Superior temporal gyrus (tissue), 1 donor: Measurements from ENCODE around the gene CAD.
"Not testable (repeated sequence)": the region's sequence is repeated elsewhere in the genome, so short reads cannot be mapped to it uniquely, and the experiment has no call there.

Experiments used
- DNase-seq: peaks from one replicate; pipeline ENCODE4 v3.0.0-alpha.2; 2016; ENCODE audit errors: extremely low spot score

The CAD gene

DNA sequence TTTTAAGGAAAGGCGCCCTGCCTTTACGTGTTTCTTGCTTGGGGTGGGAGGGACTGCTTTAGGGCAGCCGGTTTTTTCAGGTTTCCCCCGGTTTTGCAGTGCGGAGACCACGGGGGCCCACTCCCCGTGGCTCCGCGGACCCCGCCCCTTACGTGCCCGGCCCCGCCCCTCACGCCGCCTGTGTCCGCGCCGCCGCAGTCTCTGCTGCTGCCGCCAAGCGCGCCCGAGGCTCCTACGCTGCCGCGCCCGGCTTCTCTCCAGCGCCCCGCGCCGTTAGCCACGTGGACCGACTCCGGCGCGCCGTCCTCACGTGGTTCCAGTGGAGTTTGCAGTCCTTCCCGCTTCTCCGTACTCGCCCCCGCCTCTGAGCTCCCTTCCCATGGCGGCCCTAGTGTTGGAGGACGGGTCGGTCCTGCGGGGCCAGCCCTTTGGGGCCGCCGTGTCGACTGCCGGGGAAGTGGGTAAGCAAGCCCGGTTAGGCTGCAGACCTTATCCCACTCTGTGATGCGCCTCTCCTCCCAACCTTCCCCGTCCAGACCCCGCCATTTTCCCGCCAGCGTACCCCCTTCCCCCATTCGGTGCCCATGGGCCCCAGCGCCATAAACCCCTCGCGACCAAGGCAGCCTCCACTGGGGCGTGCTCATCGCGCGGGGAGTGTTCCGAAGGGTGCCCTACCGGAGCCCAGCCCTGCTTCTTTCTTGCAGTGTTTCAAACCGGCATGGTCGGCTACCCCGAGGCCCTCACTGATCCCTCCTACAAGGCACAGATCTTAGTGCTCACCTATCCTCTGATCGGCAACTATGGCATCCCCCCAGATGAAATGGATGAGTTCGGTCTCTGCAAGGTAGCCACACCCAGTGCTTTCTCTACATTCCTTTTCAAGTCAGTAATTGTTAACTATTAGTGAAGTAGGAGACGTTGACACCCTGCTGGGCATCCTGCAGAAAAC is at the start of gene CAD:
Gene CAD, plus strand, starts transcription at position 197 of the 949 bp plus-strand sequence. Its CDS starts 183 bp downstream, at position 380.
- peak; percentile 82 for DNase-seq

DNA sequence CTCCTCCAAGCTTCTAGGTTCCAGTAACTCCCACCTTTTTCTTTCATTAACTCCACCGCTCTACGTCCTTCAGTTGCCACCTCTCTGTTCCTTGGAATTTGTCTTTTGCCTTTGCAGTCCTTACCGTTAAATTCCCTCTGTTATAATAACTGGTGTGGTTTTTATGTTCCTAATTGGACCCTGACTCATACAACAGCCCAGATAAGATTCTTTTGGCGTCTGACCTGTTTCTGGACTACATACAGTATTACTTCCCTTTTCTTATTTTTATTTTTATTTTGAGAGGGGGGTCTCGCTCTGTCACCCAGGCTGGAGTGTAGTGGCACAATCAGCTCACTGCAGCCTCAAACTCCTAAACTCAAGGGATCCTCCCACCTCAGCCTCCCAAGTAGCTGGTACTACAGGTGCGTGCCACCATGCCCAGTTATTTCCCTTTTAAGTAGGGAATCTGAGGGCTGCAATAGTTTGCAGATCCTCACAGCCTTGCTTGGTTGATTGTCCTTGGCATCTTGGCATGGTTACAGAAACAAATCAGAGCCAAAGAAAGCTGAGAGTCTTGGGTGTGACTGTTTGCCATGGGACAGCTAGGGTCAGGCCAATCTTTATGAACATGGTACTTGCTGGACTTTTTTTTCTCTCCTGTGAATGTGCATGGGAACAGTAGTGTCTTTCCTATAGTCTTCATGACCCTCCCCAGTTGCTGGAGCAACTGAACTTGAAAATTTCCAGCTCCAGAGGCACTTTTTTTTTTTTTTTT is 46.4 kb upstream of the CAD start:
- DNase-seq, result no peak

DNA sequence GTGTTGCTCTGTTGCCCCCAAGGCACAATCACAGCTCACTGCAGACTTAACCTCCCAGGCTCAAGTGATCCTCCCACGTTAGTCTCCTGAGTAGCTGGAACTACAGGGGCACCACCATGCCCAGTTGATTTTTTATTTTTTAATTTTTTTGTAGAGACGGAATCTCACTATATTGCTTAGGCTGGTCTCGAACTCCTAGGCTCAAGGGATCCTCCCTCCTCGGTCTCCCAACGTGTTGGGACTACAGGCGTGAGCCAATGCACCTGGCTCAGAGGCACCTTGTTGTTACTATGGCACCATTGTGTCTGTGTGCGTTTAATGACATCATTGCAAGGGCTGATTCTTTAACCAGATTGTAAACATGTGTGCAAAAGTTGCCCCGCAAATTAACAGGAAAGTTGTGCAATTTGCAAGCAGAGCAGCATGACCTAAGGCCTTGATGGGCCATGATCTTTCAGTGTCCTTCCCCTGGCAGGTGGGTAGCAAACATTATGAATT is 45.8 kb upstream of the CAD start:
- DNase-seq, result no peak

DNA sequence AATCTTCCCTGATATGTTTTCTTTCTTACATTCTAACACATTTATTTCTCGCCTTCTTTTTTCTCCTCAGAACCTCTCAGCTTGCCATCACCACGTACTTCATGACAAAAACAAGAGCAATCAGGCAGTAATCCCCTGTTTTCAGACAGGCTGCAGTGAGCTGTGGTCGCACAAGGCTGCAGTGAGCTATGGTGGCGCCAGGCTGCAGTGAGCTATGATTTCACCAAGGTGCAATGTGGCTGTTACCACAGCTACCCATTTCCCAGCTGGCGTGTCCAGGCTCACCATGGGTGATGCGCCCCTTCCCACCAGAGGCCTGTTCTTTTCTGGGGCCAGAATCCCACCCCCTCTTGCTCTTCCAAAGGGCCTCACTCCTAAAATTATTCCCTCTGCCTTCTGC is 42.5 kb upstream of the CAD start:
- DNase-seq, result no peak

DNA sequence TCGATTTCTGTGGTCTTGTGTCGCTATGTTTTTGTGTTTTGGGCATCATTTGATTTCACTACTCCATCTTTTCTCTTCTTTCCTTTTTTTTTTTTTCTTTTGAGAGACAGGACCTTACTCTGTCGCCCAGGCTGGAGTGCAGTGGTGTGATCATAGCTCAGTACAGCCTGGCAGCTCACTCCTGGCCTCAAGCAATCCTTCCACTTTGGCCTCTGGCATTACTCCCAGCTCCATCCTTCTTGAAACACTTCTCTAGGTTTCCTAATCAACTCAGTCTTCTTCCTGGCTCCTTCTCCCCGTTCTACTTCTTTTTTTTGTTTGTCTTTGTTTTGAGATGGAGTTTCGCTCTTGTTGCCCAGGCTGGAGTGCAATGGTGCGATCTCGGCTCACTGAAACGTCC is 41.8 kb upstream of the CAD start:
- no peak for DNase-seq

DNA sequence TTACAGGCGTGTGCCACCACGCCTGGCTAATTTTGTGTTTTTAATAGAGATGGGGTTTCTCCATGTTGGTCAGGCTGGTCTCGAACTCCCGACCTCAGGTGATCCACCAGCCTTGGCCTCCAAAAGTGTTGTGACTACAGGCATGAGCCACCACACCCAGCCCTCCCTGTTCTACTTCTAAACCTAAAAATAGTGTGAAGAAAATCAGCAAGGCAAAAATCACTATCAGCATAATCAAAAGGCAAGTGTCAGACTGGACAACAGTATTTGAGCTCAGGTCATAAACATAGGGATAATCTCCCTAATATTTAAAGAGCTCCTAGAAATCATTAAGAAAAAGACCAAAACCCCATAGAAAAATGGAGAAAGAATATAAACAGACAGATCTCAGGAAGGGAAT is 41.4 kb upstream of the CAD start:
- not testable (repeated sequence) for DNase-seq

DNA sequence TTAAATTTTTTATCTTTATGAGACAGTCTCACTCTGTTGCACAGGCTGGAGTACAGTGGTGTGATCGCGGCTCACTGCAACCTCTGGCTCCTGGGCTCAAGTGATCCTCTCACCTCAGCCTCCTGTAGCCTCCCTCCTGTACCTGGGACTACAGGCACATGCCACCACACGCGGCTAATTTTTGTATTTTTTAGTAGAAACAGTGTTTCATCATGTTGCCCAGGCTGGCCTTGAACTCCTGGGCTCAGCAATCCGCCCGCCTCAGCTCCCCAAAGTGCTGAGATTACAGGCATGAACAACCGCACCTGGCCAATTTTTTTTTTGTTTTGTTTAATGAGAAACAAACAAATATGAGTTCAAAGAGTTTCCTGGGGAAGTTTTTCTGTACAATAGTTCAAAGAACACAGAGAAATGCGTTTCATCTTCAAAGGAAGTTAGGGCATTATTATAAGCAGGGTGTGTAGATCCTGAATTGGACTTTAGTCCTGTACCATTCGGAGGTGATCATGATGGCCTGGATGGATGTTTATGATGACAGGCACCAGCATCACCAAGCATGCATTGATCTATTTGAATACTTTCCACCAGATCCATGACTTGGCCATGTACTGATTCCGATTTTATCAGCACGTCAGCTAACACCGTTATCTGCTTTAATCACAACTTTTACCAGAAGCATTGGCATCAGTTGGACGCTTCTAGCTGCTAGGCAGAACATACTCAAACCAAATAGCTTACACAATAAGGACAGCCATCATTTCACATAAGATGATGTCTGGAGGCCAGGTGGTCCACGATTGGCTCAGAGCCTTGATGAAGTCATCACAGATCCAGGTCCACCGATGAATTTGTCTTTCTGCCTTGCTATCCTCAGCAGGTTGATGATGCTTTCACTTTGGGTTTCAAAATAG is 39.5 kb upstream of the CAD start:
- no peak for DNase-seq

DNA sequence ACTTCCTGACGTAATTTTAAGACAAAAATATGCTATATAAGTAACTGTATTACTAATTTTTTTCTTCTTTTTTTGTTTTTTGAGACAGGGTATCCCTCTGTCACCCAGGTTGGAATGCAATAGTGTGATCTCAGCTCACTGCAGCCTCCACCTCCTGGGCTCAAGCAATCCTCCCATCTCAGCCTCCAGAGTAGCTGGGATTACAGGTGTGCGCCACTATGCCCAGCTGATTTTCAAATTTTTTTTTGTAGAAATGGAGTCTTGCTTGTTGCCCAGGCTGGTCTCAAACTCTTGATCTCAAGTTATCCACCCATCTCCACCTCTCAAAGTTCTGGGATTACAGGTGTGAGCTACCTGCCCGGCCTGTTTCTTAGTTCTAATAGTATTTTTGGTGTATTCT is 38.7 kb upstream of the CAD start:
- no peak for DNase-seq

DNA sequence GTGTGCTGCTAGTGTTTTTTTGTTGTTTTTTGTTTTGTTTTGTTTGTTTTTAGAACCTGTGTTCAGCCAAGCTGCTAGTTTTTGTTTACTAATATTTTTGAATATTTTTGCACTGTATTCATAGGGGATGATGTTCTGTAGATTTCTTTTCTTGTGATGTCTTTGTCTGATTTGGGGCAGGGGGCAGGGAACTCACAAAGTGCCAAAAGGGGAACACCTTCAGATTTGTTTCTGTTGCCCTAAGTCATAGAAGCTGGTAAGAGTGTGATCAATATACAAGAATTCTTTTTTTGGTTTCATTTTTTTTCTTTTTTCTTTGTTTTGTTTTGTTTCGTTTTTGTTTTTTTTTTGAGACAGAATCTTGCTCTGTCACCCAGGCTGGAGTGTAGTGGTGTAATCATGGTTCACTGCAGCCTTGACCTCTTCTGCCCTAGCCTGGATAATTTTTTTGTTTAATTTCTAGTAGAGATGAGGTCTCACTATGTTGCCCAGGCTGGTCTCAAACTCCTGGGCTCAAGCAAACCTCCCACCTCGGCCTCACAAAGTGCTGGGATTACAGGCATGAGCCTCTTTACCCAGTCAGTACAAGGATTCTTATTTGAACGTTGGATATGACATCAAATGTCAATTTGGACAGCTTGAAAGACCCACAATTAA is 37.7 kb upstream of the CAD start:
- no peak for DNase-seq

DNA sequence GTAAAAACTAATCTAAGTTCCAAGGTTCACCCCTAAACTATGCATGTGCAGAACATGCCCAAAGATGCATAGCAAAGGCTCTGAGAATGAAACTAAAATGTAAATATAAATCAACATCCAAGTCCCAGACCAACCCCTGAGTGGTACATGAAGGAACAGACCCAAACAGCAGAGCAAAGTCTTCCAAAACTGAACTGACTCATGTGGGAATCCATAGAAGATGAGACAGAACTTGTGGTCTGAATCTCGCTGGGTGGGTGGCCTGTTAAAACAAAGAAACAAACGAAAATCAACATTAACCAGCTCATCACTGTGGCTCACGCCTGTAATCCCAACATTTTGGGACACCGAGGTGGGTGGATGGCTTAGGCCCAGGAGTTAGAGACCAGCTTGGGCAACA is 34.8 kb upstream of the CAD start:
- DNase-seq, result no peak

DNA sequence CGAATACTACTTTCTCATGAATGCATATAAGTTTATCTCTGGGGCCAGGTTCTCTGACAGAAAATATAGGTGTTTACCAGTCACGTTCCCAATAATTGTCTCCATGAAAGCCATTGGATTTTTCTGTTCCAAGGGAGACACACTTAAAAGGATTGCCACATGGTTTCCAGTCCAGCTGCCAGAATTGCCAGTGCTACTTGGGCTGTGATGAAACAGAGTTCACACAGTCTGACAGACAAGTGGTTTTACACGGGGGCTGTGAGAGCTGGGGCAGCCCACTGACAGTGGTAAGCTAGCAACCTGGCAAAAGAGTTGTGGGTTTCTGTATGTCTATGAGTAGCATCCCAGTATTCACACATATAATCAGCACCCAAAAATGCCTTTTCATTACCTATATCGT is 33.1 kb upstream of the CAD start:
- no peak for DNase-seq

DNA sequence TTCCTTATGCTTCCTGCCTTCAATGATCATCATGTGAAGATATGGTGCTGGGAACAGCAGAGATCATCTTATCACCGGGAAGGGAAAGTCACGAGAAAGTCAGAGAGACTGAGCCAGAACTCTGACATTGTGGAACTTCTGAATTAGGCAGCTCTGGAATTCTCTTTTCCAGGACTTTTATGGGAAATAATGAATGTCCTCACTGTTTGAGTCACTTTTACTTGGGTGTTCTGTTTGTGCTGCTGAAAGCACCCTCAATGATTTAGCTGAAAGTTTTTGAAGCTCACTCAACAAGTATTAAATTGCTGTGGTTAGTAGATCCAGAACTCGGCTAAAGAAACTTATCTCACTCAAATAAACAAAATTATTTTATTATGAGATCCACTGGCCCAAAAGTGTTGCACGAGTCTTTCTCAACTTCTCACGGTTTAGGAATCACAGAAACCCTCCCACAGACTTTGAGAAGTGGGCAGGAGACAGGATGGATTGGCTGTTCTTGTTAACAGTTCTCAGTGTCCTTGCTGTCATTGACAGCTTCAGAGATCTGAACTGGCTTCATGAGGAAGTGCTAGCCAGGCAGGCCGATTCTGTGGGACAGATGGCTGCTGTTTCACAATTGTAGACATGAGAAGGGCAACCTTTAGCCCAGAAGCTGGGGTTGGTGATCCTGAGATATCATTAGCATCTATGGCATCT is 31.7 kb upstream of the CAD start:
- peak; percentile 31 for DNase-seq

DNA sequence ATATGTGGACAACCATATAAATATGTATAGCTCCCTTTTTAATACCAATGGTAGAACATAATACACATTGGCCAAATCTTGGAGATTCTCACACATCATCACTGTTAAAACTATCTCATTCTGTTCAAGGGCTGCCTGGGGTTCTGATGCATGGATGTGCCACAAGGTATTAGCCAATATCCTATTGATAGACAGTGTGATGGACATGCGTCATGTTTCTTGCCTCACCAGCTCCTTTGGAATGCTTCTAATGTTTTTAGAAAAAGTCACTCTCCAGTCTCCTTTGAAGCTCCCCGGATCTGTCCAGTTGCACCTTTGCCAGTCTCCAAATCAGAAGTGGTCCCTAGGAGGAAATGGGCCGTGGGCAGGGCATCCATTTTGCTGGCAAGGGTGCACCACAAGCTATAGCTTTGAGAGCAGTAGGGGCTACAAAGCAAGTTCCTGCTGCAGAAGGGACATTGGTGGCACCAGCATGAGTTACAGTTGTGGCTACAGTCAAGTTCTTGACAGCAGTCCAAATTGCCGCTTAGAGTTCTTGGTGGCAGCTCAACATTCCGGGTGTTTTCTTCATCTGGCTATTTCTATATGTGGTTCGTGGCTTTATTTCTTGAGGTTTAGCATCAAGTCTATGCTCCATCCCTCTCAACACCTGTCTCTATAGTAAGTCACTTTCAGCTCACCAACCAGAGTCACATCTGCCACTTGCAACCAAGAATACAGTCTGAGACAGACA is 30.4 kb upstream of the CAD start:
- no peak for DNase-seq

DNA sequence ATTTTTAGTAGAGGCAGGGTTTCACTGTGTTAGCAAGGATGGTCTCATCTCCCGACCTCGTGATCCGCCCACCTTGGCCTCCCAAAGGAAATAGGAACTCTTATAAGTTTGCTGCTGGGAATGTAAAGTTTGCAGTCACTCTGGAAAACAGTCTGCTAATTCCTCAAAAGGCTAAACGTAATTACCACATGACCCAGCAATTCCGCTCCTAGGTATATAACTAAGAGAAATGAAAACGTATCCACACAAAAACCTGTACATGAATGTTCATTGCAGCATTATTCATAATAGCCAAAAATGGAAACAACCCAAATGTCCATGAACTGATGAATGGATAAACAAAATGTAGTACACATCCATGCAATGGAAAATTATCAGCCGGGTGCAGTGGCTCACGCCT is 27.2 kb upstream of the CAD start:
- DNase-seq, result no peak

DNA sequence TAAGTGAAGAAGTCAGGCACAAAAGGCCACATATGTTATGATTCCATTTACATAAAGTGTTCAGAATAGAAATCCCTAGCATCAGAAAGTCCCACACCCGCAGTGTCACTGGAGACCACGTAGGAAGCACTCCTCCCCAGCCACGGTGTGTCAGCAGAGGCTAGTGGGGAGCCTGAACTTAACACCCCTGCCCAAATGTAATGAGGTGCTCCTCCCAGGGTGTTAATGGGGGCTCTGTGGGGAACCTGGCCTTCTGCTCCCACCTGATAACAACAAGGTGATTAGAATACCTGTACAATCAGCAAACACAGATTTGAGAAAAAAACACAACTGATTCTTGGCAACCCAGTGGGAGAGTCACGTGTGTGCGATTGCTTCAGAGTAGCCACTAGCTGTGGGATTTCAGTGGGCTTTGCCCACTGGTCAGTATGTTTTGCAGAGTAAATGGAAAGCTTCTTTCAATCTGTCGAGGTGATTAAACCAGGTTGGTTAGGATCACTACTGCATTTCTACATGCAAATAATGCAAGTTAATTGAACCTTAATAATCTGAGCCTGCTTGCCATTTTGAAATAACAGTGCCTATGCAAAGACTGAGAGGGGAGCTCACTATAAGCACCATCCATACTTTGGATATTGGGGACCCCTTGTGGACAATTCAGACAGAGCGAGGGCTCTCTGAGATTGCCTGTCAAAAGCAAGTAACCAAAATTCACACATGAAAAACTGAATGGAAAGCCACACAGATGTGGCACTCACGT is 25.9 kb upstream of the CAD start:
- DNase-seq, result peak; percentile 80

DNA sequence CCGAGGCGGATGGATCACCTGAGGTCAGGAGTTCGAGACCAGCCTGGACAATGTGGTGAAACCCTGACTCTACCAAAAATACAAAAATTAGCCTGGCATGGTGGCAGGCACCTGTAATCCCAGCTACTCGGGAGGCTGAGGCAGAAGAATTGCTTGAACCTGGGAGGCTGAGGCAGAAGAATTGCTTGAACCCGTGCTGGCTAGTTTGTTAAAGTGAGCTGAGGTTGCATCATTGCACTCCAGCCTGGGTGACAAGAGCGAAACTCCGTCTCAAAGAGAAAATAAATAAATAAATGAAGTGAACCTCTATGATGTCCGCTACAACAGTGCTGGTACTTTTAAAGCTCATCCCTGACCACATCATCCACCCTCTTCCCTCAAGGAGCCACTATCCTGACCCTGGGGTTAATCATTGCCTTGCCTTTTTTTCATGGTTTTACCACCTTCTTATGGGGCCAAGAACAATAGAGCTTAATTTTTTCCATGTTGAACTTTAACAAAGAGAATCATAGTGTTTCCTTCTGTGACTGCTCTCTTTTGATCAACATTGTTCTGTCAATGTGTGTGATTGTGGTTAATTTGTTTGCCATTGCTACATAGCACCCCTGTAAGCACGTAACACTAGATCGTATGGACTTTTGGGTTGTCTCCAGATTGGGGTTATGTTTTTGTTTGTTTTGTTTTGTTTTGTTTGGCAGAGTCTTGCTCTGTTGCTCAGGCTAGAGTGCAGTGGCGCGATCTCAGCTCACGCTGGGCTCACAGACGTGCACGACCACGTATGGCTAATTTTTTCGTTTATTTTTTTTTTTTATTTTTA is 22.4 kb upstream of the CAD start:
- DNase-seq, result no peak

DNA sequence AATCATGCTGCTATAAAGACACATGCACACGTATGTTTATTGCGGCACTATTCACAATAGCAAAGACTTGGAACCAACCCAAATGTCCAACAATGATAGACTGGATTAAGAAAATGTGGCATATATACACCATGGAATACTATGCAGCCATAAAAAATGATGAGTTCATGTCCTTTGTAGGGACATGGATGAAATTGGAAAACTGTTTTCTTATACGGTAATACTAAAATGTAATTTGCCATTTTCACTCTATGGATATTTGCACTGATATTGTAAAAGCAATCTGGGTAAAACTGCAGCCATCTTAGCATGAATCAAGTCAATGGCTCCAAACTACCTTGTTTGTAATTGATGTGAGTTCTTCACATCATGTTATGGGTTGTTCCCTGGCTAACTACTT is 21.4 kb upstream of the CAD start:
- not testable (repeated sequence) for DNase-seq

DNA sequence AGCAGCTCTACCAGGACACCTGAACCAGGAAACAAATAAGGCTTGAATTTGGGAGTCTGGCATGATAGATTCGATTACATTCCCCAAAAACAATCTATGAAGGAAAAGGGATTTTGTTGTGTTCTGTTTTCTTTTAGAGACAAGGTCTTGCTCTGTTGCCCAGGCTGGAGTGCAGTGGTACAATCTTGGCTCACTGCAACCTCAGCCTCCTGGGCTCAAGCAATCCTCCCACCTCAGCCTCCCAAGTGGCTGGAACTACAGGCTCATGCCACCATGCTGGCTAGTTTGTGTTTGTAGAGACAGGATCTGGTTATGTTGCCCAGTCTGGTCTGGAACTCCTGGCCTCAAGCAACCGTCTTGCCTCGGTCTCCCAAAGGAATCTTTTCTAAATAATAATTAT is 19.1 kb upstream of the CAD start:
- not testable (repeated sequence) for DNase-seq
